T-helper 22 cell (primary cell): Measurements from ENCODE around the gene RPS16.
"Not testable (repeated sequence)": the region's sequence is repeated elsewhere in the genome, so short reads cannot be mapped to it uniquely, and the experiment has no call there.

Source experiments
- DNase-seq: peaks from one replicate; pipeline ENCODE4 v3.0.0-alpha.2; 2020; ENCODE audit warnings: low read depth

The RPS16 gene

GRCh38 chr19:39435499-39436349 is at the start of gene RPS16:
RPS16 (minus strand) TSS chr19:39435949; CDS start chr19:39435895, 54 bp downstream.
- peak; percentile 98 for DNase-seq

- DNase-seq: no peak
Measured at GRCh38 chr19:39483141-39483540, 47.4 kb upstream of the RPS16 start.

- DNase-seq: no peak
Measured at GRCh38 chr19:39481676-39482075, 45.9 kb upstream of the RPS16 start.

GRCh38 chr19:39481229-39481545 is 45.4 kb upstream of the RPS16 start:
- DNase-seq: no peak

GRCh38 chr19:39480337-39481228 is 44.8 kb upstream of the RPS16 start, which contains the start of gene TIMM50:
TIMM50 (plus strand) TSS chr19:39480838; CDS start chr19:39480854, 16 bp downstream.
- DNase-seq: peak; percentile 93

- no peak for DNase-seq
Measured at GRCh38 chr19:39479916-39480315, 44.2 kb upstream of the RPS16 start.

DNA sequence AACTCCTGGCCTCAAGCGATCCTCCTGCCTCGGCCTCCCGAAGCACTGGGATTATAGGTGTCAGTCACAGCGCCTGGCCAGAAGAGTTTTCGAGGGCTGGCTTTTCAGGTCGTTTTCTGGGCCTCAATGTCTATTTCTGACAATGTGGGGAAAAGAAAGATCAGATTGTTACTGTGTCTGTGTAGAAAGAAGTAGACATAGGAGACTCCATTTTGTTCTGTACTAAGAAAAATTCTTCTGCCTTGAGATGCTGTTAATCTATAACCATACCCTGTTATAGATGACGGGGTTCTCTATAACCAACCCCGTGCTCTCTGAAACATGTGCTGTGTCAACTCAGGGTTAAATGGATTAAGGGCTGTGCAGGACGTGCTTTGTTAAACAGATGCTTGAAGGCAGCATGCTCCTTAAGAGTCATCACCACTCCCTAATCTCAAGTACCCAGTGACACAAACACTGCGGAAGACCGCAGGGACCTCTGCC is 43.6 kb upstream of the RPS16 start:
- not testable (repeated sequence) for DNase-seq

- no peak for DNase-seq
Measured at GRCh38 chr19:39475748-39476147, 40.0 kb upstream of the RPS16 start.

DNA sequence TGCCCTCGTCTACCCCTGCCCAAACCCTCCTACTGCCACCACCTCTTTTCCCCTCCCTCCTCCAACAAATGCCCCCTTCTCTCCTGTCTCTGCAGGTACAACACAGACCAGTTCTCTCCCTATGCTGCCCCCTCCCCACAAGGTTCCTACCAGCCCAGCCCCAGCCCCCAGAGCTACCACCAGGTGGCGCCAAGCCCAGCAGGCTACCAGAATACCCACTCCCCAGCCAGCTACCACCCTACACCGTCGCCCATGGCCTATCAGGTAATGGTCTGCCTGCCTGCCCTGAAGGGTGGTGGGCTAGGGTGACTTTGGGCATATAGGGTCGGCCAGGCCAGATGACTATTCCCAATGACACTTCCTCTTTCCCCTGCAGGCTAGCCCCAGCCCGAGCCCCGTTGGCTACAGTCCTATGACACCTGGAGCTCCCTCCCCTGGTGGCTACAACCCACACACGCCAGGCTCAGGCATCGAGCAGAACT is 38.4 kb upstream of the RPS16 start:
- DNase-seq: peak; percentile 31

GRCh38 chr19:39473443-39473960 is 37.8 kb upstream of the RPS16 start:
- no peak for DNase-seq

DNA sequence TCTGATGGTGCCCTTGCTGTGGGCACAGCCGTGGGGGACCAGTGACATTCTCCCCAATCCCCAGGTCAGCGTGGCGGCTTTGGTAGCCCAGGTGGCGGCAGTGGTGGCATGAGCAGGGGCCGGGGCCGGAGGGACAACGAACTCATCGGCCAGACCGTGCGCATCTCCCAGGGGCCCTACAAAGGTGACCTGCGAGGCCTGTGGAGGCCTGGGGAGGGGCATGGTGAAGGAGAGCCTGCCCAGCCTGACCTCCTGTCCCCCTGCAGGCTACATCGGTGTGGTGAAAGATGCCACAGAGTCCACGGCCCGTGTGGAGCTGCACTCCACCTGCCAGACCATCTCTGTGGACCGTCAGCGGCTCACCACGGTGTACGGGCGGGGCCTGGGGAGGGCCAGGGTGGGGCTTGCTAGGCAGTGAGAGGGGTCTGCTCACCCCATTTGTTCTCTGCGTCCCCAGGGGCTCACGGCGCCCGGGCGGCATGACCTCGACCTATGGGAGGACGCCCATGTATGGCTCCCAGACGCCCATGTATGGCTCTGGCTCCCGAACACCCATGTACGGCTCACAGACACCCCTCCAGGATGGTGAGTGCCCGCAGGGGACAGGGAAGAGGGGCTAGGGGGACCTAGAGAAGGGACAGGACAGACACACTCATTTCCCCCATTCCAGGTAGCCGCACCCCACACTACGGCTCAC is 37.1 kb upstream of the RPS16 start:
- no peak for DNase-seq

DNA sequence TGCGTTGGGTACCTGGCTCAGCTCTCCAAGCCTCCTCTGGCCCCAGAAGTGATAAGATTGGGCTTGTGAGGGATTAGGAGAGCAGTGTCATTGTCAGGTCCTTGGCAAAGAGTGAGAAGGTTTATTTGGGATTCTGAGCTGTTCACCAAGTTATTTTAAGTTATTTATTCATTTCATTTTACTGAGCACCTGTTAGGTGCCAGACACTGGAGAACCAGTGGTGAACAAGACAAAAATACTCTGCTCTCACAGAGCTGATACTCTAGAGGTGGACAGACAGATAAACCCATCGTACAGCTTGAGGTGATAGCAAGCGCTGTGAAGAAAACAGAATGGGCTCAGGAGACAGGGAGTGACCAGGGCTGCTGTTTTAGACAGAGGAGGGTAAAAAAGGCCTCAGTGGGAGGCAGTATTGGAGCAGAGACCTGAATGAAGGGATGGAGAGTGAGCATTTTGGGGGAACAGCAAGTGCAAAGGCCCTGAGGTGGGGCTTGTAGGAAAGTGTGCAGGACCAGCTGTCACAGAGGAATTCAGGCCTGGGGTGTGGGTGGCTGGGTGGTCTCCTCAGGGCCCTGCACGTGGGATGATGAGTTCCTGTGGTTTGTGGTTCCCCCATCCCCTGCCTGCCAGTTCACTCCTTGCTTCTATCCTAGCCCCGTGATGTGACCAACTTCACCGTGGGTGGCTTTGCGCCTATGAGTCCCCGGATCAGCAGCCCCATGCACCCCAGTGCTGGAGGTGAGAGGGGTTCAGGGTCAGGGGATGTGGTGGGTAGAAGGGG is 36.2 kb upstream of the RPS16 start:
- DNase-seq: no peak

- DNase-seq: no peak
Measured at GRCh38 chr19:39470724-39471339, 35.1 kb upstream of the RPS16 start.

DNA sequence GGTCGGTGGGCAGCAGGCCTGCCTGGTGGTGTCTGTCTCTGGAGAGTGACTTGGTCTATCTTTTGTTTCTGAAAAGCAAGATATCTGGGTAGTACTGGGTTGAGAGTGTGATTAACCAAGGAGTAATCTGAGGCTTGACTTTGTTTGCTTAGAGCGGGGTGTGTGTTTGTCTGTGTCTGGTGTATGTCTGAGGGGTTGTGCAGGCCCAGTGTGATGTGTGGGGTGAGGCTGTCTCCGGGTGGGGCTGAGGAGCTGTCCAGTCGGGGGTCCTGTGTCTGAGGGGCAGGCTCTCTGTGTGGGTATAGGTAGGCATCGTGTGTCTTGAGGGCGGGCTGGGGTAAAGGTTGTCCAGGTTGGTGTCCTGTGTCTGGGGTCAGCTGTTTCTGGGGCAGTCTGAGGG is 33.8 kb upstream of the RPS16 start:
- no peak for DNase-seq

DNA sequence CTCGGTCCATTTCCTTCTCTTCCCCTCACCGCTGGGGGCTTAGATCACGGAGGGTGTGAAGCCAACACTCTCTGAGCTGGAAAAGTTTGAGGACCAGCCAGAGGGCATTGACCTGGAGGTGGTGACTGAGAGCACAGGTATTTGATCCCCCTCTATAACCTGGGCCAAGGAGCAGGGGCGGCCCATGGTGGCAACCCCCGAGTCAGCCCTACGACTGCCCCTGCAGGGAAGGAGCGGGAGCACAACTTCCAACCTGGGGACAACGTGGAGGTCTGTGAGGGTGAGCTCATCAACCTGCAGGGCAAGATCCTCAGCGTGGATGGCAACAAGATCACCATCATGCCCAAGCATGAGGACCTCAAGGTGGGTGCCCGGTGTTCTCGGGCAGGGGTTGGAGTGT is 33.3 kb upstream of the RPS16 start:
- no peak for DNase-seq

DNA sequence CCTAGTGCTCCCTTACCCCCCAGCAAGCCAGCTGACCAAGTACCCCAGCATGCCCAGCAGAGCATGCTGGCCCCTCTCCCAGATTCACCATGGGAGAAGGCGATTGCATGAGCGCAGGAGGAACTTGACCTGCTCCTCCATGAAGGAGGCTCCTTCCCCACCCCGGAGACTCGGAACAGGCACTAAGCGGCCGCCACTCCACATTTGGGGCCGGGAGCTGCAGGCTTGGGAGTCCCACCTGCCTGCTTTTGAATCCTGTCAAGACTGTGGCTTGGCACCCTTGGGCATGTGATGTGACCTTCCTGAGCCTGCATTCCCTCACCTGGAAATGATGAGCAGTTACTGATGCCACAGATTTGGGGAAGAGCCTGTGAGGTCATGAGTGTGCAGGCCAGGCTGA is 32.2 kb upstream of the RPS16 start:
- DNase-seq: no peak

DNA sequence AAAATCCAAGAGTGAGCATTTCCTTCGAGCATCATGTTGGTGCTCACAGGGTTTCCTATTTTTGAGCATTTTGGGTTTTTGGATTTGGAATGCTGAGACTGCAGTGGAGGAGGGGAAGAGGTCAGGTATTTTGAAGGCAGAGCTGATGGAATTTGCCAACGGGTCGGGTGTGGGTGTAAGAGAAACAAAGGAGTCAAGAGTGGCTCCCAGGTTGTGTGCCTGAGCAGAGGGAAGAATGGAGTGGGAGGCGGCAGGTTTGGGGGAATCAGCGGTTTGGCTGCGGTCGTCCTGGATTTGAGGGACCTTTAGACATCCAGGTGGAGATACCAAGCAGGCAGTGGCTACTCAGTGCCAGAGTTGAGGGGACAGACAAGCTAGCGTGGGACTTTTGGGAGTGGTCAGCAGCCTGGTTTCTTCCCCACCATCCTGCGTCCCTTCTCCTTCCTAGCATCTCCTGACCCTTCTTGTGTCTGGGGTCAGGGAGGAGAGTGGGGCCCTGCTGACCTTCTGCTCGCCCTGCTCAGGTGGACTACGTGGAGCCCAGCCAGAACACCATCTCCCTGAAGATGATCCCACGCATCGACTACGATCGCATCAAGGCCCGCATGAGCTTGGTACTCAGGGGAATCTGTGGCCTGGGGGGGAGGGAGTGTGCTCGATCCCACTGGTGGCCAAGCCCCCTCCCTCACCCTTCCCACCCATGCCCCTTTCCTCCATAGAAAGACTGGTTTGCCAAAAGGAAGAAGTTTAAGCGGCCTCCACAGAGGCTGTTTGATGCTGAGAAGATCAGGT is 30.4 kb upstream of the RPS16 start:
- DNase-seq: no peak

GRCh38 chr19:39463403-39463802 is 27.7 kb upstream of the RPS16 start:
- no peak for DNase-seq

- not testable (repeated sequence) for DNase-seq
Measured at GRCh38 chr19:39451257-39451656, 15.5 kb upstream of the RPS16 start.
